Nephron progenitor cell (in vitro differentiated cells): ENCODE results near the gene OOEP.

ENCODE experiments used
- DNase-seq: peaks from one replicate; pipeline ENCODE4 v3.0.0; 2021
- H3K27ac Mint-ChIP-seq: 2 replicates; pipeline ENCODE4 v1.8.0; 2021; ENCODE audit warnings: mild to moderate bottlenecking, moderate library complexity, mixed read lengths
- H3K27me3 Mint-ChIP-seq: 2 replicates; pipeline ENCODE4 v1.8.0; 2021; ENCODE audit warnings: mild to moderate bottlenecking, low read depth, mixed read lengths; ENCODE audit not compliant: poor library complexity
- H3K36me3 Mint-ChIP-seq: 2 replicates; pipeline ENCODE4 v1.8.0; 2021; ENCODE audit warnings: low read depth, mixed read lengths
- H3K4me1 Mint-ChIP-seq: 2 replicates; pipeline ENCODE4 v1.8.0; 2021; ENCODE audit warnings: mixed read lengths
- H3K4me3 Mint-ChIP-seq: 2 replicates; pipeline ENCODE4 v1.8.0; 2021; ENCODE audit warnings: mild to moderate bottlenecking, moderate library complexity, mixed read lengths
- H3K9me3 Mint-ChIP-seq: 2 replicates; pipeline ENCODE4 v1.8.0; 2021; ENCODE audit warnings: mild to moderate bottlenecking, moderate library complexity, mixed read lengths
- TF ChIP-seq, protein P1 (sequence below): fragments of 200-600 bp; sonication (generic); IDR thresholded peaks from 2 replicates; pipeline ENCODE4 v1.5.0; 2021; ENCODE audit warnings: antibody characterized with exemption

The OOEP gene

GRCh38 chr6:73363537-73363875 is 6.2 kb downstream of the OOEP start:
- Mint-ChIP-seq H3K36me3 (no peaks in the 10 kb centered on the region), H3K4me1 (no peaks in the 10 kb centered on the region), H3K4me3 (no peak overlapping the region), H3K27me3 (no peaks in the 10 kb centered on the region), H3K9me3 (peaks cover 4% of the 10 kb centered on the region), H3K27ac (no peak overlapping the region)
- TF ChIP-seq, protein P1, sequence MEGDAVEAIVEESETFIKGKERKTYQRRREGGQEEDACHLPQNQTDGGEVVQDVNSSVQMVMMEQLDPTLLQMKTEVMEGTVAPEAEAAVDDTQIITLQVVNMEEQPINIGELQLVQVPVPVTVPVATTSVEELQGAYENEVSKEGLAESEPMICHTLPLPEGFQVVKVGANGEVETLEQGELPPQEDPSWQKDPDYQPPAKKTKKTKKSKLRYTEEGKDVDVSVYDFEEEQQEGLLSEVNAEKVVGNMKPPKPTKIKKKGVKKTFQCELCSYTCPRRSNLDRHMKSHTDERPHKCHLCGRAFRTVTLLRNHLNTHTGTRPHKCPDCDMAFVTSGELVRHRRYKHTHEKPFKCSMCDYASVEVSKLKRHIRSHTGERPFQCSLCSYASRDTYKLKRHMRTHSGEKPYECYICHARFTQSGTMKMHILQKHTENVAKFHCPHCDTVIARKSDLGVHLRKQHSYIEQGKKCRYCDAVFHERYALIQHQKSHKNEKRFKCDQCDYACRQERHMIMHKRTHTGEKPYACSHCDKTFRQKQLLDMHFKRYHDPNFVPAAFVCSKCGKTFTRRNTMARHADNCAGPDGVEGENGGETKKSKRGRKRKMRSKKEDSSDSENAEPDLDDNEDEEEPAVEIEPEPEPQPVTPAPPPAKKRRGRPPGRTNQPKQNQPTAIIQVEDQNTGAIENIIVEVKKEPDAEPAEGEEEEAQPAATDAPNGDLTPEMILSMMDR: no peak
- no peak for DNase-seq

GRCh38 chr6:73362869-73363536 is 6.7 kb downstream of the OOEP start:
- TF ChIP-seq, protein P1: no peak
- peaks cover 4% of the 10 kb centered on the region for H3K9me3 Mint-ChIP-seq
- no peaks in the 10 kb centered on the region for H3K4me1 Mint-ChIP-seq
- DNase-seq: no peak
- H3K27ac Mint-ChIP-seq: no peak overlapping the region
- no peaks in the 10 kb centered on the region for H3K27me3 Mint-ChIP-seq
- no peaks in the 10 kb centered on the region for H3K36me3 Mint-ChIP-seq
- H3K4me3 Mint-ChIP-seq: no peak overlapping the region

DNA sequence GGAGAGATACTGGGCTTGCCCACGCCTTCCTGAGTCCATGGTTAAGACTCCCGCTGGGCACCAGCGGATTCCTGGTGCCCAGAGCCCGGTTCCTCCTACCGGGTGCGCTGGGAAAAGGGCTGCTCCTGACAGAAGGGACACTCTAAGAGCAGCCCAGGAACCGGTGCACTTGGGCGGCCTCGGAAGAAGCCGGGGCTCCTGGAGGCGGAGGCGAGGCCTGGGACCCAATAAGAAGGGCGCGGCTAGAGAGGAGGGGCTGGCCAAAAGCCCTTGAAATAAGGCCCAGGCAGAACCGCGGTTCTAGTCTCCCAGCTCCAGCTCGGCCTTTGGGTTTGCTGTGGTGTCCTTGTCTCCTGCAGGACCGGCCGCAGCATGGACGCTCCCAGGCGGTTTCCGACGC is 7.3 kb downstream of the OOEP start, which contains the start of gene KHDC3L:
Gene KHDC3L (plus strand): TSS at position 301 of the 400 bp plus-strand sequence. CDS start 72 bp downstream, at position 373.
- no peak for DNase-seq
- no peaks in the 10 kb centered on the region for H3K27me3 Mint-ChIP-seq
- H3K27ac Mint-ChIP-seq: no peak within 1 kb of the TSS
- TF ChIP-seq, protein P1: no peak
- H3K4me3 Mint-ChIP-seq: no peak within 1 kb of the TSS
- H3K4me1 Mint-ChIP-seq: no peaks in the 10 kb centered on the region
- H3K9me3 Mint-ChIP-seq: peaks cover 4% of the 10 kb centered on the region
- no peaks in the 10 kb centered on the region for H3K36me3 Mint-ChIP-seq

- H3K4me1 Mint-ChIP-seq: no peaks in the 10 kb centered on the region
- no peak for DNase-seq
- H3K36me3 Mint-ChIP-seq: no peaks in the 10 kb centered on the region
- TF ChIP-seq, protein P1: no peak
- peaks cover 4% of the 10 kb centered on the region for H3K9me3 Mint-ChIP-seq
- H3K4me3 Mint-ChIP-seq: no peak within 1 kb of the TSS
- no peak within 1 kb of the TSS for H3K27ac Mint-ChIP-seq
- H3K27me3 Mint-ChIP-seq: peaks cover 25% of the 10 kb centered on the region
Measured at GRCh38 chr6:73353636-73354593, 15.8 kb downstream of the OOEP start, which contains the start of gene DPPA5. DPPA5 (minus strand) TSS chr6:73354276; CDS start chr6:73354225, 51 bp downstream.

GRCh38 chr6:73349311-73349710 is 20.4 kb downstream of the OOEP start:
- Mint-ChIP-seq H3K4me3 (no peak overlapping the region), H3K9me3 (no peaks in the 10 kb centered on the region), H3K36me3 (no peaks in the 10 kb centered on the region), H3K27me3 (peaks cover 51% of the 10 kb centered on the region), H3K27ac (no peak overlapping the region), H3K4me1 (no peaks in the 10 kb centered on the region)
- TF ChIP-seq, protein P1: no peak
- no peak for DNase-seq
